ENCODE results near the gene PHF13. TPM values are rescaled to one million over a fixed set of nuclear protein-coding genes. Genes with fewer than 3 reads are reported as not detected.

The PHF13 gene
- total and polyA plus RNA-seq, 4 donors = 1.4 to 8.7 (median 3.8) TPM

DNA sequence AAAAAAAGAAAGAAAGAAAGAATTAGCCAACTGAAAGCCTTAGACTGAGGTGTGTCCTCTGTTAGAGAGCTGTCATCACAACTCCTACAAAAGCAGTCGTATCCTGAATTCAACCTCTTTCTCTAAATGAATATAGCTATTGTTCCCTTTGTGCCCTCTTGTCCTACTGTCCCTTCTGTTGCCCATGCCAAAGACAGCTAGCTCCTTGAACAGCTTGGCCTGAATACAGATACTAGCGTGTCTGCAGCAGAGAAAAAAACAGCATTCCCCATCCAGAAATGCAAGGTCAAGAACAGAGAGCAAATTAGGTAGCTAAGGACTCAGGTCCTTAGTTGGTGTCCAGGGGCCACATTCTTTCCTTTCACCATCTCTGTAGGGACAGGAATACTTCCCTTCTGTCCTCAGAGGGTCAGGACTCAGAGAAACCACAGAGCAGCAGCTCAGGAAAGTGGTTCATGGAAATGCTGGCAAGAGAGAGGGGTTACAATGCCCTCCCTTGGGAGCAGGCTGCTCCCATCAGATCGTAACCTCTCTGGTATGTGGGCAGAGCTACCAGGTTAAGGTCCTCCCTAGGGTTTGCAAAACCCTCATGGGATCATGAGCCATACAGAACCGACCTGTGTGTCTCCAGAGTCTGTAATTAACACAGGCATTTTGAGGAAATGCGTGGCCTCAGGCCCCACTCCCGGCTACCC lies 35.6 kb upstream of the PHF13 start:
- no peak overlapping the region for H3K4me3 ChIP-seq (ENCODE audit: low read depth in 1 of 3, low read length in 3 of 3)
- H3K9ac ChIP-seq (ENCODE audit: low read depth in 1 of 2, low read length in 2 of 2) = no peak overlapping the region
- H3K4me1 ChIP-seq (ENCODE audit: control insufficient read depth in 4 of 4, insufficient read depth in 4 of 4, low read length in 3 of 4) = peaks cover 16 to 44% (median 35%) of the 10 kb centered on the region in 4 donors
- H3K9me3 ChIP-seq (ENCODE audit: control insufficient read depth in 4 of 4, low read length in 3 of 4) = no peaks in the 10 kb centered on the region
- no peak overlapping the region for H3K27ac ChIP-seq (ENCODE audit: low read depth in 1 of 2, low read length in 2 of 2)
- no peak for DNase-seq (ENCODE audit: low spot score)
- no peaks in the 10 kb centered on the region for H3K27me3 ChIP-seq (ENCODE audit: control insufficient read depth in 4 of 4, insufficient read depth in 4 of 4, low read length in 3 of 4)
- TF ChIP-seq EGR1 (IDR thresholded peaks at IDR 0.05; ENCODE audit: low read depth in 2 of 2) = no peak
- no peak for TF ChIP-seq FOXA1 (IDR thresholded peaks at IDR 0.05)
- no peak for TF ChIP-seq RAD21 (IDR thresholded peaks at IDR 0.05)
- TF ChIP-seq SP1 (IDR thresholded peaks at IDR 0.05) = no peak
- no peak for TF ChIP-seq RXRA (IDR thresholded peaks at IDR 0.05)
- TF ChIP-seq FOXA2 (IDR thresholded peaks at IDR 0.05) = no peak
- no peak for TF ChIP-seq NR2F2 (IDR thresholded peaks at IDR 0.05)
- TF ChIP-seq TAF1 (conservative IDR thresholded peaks at IDR 0.05) = no peak
- no peak for TF ChIP-seq HNF4A (conservative IDR thresholded peaks at IDR 0.05)
- TF ChIP-seq, protein P1, sequence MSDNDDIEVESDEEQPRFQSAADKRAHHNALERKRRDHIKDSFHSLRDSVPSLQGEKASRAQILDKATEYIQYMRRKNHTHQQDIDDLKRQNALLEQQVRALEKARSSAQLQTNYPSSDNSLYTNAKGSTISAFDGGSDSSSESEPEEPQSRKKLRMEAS (IDR thresholded peaks at IDR 0.05) = no peak
- TF ChIP-seq, protein P2, sequence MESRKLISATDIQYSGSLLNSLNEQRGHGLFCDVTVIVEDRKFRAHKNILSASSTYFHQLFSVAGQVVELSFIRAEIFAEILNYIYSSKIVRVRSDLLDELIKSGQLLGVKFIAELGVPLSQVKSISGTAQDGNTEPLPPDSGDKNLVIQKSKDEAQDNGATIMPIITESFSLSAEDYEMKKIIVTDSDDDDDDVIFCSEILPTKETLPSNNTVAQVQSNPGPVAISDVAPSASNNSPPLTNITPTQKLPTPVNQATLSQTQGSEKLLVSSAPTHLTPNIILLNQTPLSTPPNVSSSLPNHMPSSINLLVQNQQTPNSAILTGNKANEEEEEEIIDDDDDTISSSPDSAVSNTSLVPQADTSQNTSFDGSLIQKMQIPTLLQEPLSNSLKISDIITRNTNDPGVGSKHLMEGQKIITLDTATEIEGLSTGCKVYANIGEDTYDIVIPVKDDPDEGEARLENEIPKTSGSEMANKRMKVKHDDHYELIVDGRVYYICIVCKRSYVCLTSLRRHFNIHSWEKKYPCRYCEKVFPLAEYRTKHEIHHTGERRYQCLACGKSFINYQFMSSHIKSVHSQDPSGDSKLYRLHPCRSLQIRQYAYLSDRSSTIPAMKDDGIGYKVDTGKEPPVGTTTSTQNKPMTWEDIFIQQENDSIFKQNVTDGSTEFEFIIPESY (IDR thresholded peaks at IDR 0.05) = no peak
- no peak for TF ChIP-seq HNF4G (IDR thresholded peaks at IDR 0.05)
- TF ChIP-seq, protein P3, sequence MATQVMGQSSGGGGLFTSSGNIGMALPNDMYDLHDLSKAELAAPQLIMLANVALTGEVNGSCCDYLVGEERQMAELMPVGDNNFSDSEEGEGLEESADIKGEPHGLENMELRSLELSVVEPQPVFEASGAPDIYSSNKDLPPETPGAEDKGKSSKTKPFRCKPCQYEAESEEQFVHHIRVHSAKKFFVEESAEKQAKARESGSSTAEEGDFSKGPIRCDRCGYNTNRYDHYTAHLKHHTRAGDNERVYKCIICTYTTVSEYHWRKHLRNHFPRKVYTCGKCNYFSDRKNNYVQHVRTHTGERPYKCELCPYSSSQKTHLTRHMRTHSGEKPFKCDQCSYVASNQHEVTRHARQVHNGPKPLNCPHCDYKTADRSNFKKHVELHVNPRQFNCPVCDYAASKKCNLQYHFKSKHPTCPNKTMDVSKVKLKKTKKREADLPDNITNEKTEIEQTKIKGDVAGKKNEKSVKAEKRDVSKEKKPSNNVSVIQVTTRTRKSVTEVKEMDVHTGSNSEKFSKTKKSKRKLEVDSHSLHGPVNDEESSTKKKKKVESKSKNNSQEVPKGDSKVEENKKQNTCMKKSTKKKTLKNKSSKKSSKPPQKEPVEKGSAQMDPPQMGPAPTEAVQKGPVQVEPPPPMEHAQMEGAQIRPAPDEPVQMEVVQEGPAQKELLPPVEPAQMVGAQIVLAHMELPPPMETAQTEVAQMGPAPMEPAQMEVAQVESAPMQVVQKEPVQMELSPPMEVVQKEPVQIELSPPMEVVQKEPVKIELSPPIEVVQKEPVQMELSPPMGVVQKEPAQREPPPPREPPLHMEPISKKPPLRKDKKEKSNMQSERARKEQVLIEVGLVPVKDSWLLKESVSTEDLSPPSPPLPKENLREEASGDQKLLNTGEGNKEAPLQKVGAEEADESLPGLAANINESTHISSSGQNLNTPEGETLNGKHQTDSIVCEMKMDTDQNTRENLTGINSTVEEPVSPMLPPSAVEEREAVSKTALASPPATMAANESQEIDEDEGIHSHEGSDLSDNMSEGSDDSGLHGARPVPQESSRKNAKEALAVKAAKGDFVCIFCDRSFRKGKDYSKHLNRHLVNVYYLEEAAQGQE (IDR thresholded peaks at IDR 0.05) = no peak
- no peak for TF ChIP-seq GABPA (IDR thresholded peaks at IDR 0.05 in 1 of 2, conservative IDR thresholded peaks at IDR 0.05 in 1 of 2)
- TF ChIP-seq, protein P4, sequence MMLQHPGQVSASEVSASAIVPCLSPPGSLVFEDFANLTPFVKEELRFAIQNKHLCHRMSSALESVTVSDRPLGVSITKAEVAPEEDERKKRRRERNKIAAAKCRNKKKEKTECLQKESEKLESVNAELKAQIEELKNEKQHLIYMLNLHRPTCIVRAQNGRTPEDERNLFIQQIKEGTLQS (IDR thresholded peaks at IDR 0.05) = no peak
- TF ChIP-seq JUND (IDR thresholded peaks at IDR 0.05) = no peak
- no peak for TF ChIP-seq YY1 (IDR thresholded peaks at IDR 0.05)
- TF ChIP-seq, protein P5, sequence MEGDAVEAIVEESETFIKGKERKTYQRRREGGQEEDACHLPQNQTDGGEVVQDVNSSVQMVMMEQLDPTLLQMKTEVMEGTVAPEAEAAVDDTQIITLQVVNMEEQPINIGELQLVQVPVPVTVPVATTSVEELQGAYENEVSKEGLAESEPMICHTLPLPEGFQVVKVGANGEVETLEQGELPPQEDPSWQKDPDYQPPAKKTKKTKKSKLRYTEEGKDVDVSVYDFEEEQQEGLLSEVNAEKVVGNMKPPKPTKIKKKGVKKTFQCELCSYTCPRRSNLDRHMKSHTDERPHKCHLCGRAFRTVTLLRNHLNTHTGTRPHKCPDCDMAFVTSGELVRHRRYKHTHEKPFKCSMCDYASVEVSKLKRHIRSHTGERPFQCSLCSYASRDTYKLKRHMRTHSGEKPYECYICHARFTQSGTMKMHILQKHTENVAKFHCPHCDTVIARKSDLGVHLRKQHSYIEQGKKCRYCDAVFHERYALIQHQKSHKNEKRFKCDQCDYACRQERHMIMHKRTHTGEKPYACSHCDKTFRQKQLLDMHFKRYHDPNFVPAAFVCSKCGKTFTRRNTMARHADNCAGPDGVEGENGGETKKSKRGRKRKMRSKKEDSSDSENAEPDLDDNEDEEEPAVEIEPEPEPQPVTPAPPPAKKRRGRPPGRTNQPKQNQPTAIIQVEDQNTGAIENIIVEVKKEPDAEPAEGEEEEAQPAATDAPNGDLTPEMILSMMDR (IDR thresholded peaks at IDR 0.05; ENCODE audit: low read depth, low read length, missing input control) = no peak
- 86% methylated on average over 6 of the region's 6 CpGs for WGBS
- no peaks in the 10 kb centered on the region for H3K36me3 ChIP-seq (ENCODE audit: control insufficient read depth in 4 of 4, insufficient read depth in 3 of 4, low read depth in 1 of 4, low read length in 3 of 4)

All from liver (tissue), 9 donors.